Stimulated activated naive CD8-positive, alpha-beta T cell treated with anti-CD3 and anti-CD28 coated beads, Interleukin-15, amount 100 ng/mL, for 72 hours (primary cell): ENCODE results near the gene CABP7.

Experiments
- ATAC-seq: fragments of 150-1000 bp; cut with Tn5 transposase; 2 replicates; pipeline ENCODE4 v1.10.0; 2021; ENCODE audit warnings: mild to moderate bottlenecking, moderate library complexity
- DNase-seq, 2 donors: peaks; one replicate each; pipeline ENCODE4 v3.0.0; 2021 to 2022
- H3K27ac Mint-ChIP-seq, 2 donors: one replicate each; pipeline ENCODE4 v1.8.0; 2022; ENCODE audit warnings: mild to moderate bottlenecking in 2 of 2, mixed read lengths in 2 of 2, moderate library complexity in 2 of 2
- H3K27me3 Mint-ChIP-seq: one replicate; pipeline ENCODE4 v1.8.0; 2022; ENCODE audit warnings: mixed read lengths
- H3K4me1 Mint-ChIP-seq: one replicate; pipeline ENCODE4 v1.8.0; 2022; ENCODE audit warnings: mild to moderate bottlenecking, mixed read lengths
- H3K4me3 Mint-ChIP-seq, 2 donors: one replicate each; pipeline ENCODE4 v1.8.0; 2022; ENCODE audit warnings: mild to moderate bottlenecking in 2 of 2, mixed read lengths in 2 of 2, moderate library complexity in 1 of 2
- H3K9me3 Mint-ChIP-seq, 2 donors: one replicate each; pipeline ENCODE4 v1.8.0; 2022; ENCODE audit warnings: mixed read lengths in 2 of 2

CABP7 gene

GRCh38 chr22:29719899-29720645 lies at the start of gene CABP7:
Gene CABP7, plus strand, starts transcription at chr22:29720003. Its CDS starts 422 bp downstream, at chr22:29720425.
- ATAC-seq (peak; percentile 30), DNase-seq (no peak)
- peak within 1 kb of the TSS in 1 of 2 donors; percentile 73 for H3K4me3 Mint-ChIP-seq
- H3K9me3 Mint-ChIP-seq = no peaks in the 10 kb centered on the region
- peaks cover 80% of the 10 kb centered on the region for H3K27me3 Mint-ChIP-seq
- no peak within 1 kb of the TSS for H3K27ac Mint-ChIP-seq
- H3K4me1 Mint-ChIP-seq = peaks cover 8% of the 10 kb centered on the region

- no peak for ATAC-seq
- Mint-ChIP-seq H3K9me3 (no peaks in the 10 kb centered on the region), H3K4me1 (no peaks in the 10 kb centered on the region), H3K4me3 (no peak overlapping the region), H3K27me3 (no peaks in the 10 kb centered on the region), H3K27ac (no peak overlapping the region)
- DNase-seq = no peak
Measured at GRCh38 chr22:29670626-29671025, 49.2 kb upstream of the CABP7 start.

- H3K27me3 Mint-ChIP-seq = no peaks in the 10 kb centered on the region
- DNase-seq = no peak
- H3K27ac Mint-ChIP-seq = no peak overlapping the region
- ATAC-seq = no peak
- no peaks in the 10 kb centered on the region for H3K9me3 Mint-ChIP-seq
- H3K4me3 Mint-ChIP-seq = no peak overlapping the region
- H3K4me1 Mint-ChIP-seq = no peaks in the 10 kb centered on the region
Measured at GRCh38 chr22:29673361-29674066, 46.3 kb upstream of the CABP7 start.

GRCh38 chr22:29674121-29674520 lies 45.7 kb upstream of the CABP7 start:
- no peak overlapping the region for H3K4me3 Mint-ChIP-seq
- H3K4me1 Mint-ChIP-seq = no peaks in the 10 kb centered on the region
- H3K27me3 Mint-ChIP-seq = no peaks in the 10 kb centered on the region
- H3K27ac Mint-ChIP-seq = peak overlapping the region in 1 of 2 donors; percentile 51
- no peaks in the 10 kb centered on the region for H3K9me3 Mint-ChIP-seq
- DNase-seq = no peak
- ATAC-seq = no peak

GRCh38 chr22:29679316-29679715 lies 40.5 kb upstream of the CABP7 start:
- Mint-ChIP-seq H3K4me3 (no peak overlapping the region), H3K27ac (no peak overlapping the region), H3K27me3 (no peaks in the 10 kb centered on the region), H3K9me3 (no peaks in the 10 kb centered on the region), H3K4me1 (no peaks in the 10 kb centered on the region)
- DNase-seq (no peak), ATAC-seq (no peak)

- DNase-seq (no peak), ATAC-seq (no peak)
- no peak overlapping the region for H3K27ac Mint-ChIP-seq
- no peaks in the 10 kb centered on the region for H3K9me3 Mint-ChIP-seq
- H3K4me1 Mint-ChIP-seq = no peaks in the 10 kb centered on the region
- no peaks in the 10 kb centered on the region for H3K27me3 Mint-ChIP-seq
- no peak overlapping the region for H3K4me3 Mint-ChIP-seq
Measured at GRCh38 chr22:29683536-29683935, 36.3 kb upstream of the CABP7 start.

- no peaks in the 10 kb centered on the region for H3K27me3 Mint-ChIP-seq
- H3K4me1 Mint-ChIP-seq = no peaks in the 10 kb centered on the region
- no peaks in the 10 kb centered on the region for H3K9me3 Mint-ChIP-seq
- no peak overlapping the region for H3K4me3 Mint-ChIP-seq
- ATAC-seq (no peak), DNase-seq (no peak)
- H3K27ac Mint-ChIP-seq = no peak overlapping the region
Measured at GRCh38 chr22:29684244-29684643, 35.6 kb upstream of the CABP7 start.

GRCh38 chr22:29689206-29689879 lies 30.5 kb upstream of the CABP7 start:
- Mint-ChIP-seq H3K4me1 (no peaks in the 10 kb centered on the region), H3K27me3 (no peaks in the 10 kb centered on the region), H3K9me3 (no peaks in the 10 kb centered on the region), H3K4me3 (no peak overlapping the region), H3K27ac (no peak overlapping the region)
- DNase-seq (no peak), ATAC-seq (no peak)

- H3K27me3 Mint-ChIP-seq = no peaks in the 10 kb centered on the region
- peak in 1 of 2 donors; percentile 20 for DNase-seq
Measured at GRCh38 chr22:29689880-29690213, 30.0 kb upstream of the CABP7 start.

GRCh38 chr22:29690476-29690875 lies 29.3 kb upstream of the CABP7 start:
- Mint-ChIP-seq H3K4me3 (no peak overlapping the region), H3K27me3 (no peaks in the 10 kb centered on the region), H3K9me3 (no peaks in the 10 kb centered on the region), H3K4me1 (no peaks in the 10 kb centered on the region), H3K27ac (peak overlapping the region in 1 of 2 donors; percentile 22)
- ATAC-seq (no peak), DNase-seq (no peak)

More at GRCh38 chr22:29689880-29690213, 30.0 kb upstream of the CABP7 start:
- no peak overlapping the region for H3K4me3 Mint-ChIP-seq
- no peaks in the 10 kb centered on the region for H3K9me3 Mint-ChIP-seq
- H3K27ac Mint-ChIP-seq = no peak overlapping the region
- H3K4me1 Mint-ChIP-seq = no peaks in the 10 kb centered on the region
- ATAC-seq = no peak

GRCh38 chr22:29691636-29692326 lies 28.0 kb upstream of the CABP7 start:
- H3K4me1 Mint-ChIP-seq = no peaks in the 10 kb centered on the region
- peak overlapping the region in 1 of 2 donors; percentile 2 for H3K27ac Mint-ChIP-seq
- DNase-seq (no peak), ATAC-seq (no peak)
- no peak overlapping the region for H3K4me3 Mint-ChIP-seq
- no peaks in the 10 kb centered on the region for H3K9me3 Mint-ChIP-seq
- no peaks in the 10 kb centered on the region for H3K27me3 Mint-ChIP-seq

- no peak overlapping the region for H3K4me3 Mint-ChIP-seq
- H3K27ac Mint-ChIP-seq = peak overlapping the region in 1 of 2 donors; percentile 27
- H3K27me3 Mint-ChIP-seq = no peaks in the 10 kb centered on the region
- no peaks in the 10 kb centered on the region for H3K4me1 Mint-ChIP-seq
- H3K9me3 Mint-ChIP-seq = no peaks in the 10 kb centered on the region
- no peak for DNase-seq
- no peak for ATAC-seq
Measured at GRCh38 chr22:29692327-29692640, 27.5 kb upstream of the CABP7 start.

GRCh38 chr22:29693161-29693560 lies 26.6 kb upstream of the CABP7 start:
- H3K9me3 Mint-ChIP-seq = no peaks in the 10 kb centered on the region
- no peaks in the 10 kb centered on the region for H3K4me1 Mint-ChIP-seq
- ATAC-seq (no peak), DNase-seq (no peak)
- H3K27me3 Mint-ChIP-seq = no peaks in the 10 kb centered on the region
- no peak overlapping the region for H3K27ac Mint-ChIP-seq
- no peak overlapping the region for H3K4me3 Mint-ChIP-seq

GRCh38 chr22:29693671-29694070 lies 26.1 kb upstream of the CABP7 start:
- DNase-seq (no peak), ATAC-seq (no peak)
- H3K27ac Mint-ChIP-seq = no peak overlapping the region
- H3K27me3 Mint-ChIP-seq = no peaks in the 10 kb centered on the region
- no peak overlapping the region for H3K4me3 Mint-ChIP-seq
- H3K9me3 Mint-ChIP-seq = no peaks in the 10 kb centered on the region
- no peaks in the 10 kb centered on the region for H3K4me1 Mint-ChIP-seq

GRCh38 chr22:29695129-29695926 lies 24.5 kb upstream of the CABP7 start:
- DNase-seq = no peak
- Mint-ChIP-seq H3K4me1 (peaks cover 1% of the 10 kb centered on the region), H3K27me3 (no peaks in the 10 kb centered on the region), H3K9me3 (no peaks in the 10 kb centered on the region), H3K4me3 (no peak overlapping the region), H3K27ac (no peak overlapping the region)
- no peak for ATAC-seq
